ENCODE results near the gene KRT8. TPM values are rescaled to one million over a fixed set of nuclear protein-coding genes. Genes with fewer than 3 reads are reported as not detected.

KRT8 gene
- total RNA-seq, 2 donors from 2014 or later = 1,663 to 1,920 TPM

GRCh38 chr12:52929538-52929937 lies 24.7 kb upstream of the KRT8 start:
- Histone ChIP-seq H3K4me3 (ENCODE audit: low read length) (no peak overlapping the region), H3K9me3 (ENCODE audit: control insufficient read depth, low read length) (no peaks in the 10 kb centered on the region), H3K27me3 (ENCODE audit: control insufficient read depth, insufficient read depth, low read length, poor library complexity, severe bottlenecking) (no peaks in the 10 kb centered on the region), H3K27ac (ENCODE audit: low read depth, low read length) (no peak overlapping the region), H3K9ac (ENCODE audit: extremely low read depth, low read length, poor library complexity, severe bottlenecking) (no peak overlapping the region), H3K36me3 (ENCODE audit: control insufficient read depth, insufficient read depth, low read length) (no peaks in the 10 kb centered on the region), H3K4me1 (ENCODE audit: control insufficient read depth, insufficient read depth, low read length) (peaks cover 31% of the 10 kb centered on the region)
- peak overlapping the region; percentile 78 for H3K27ac Mint-ChIP-seq
- TF ChIP-seq CTCF (conservative IDR thresholded peaks at IDR 0.05) = no peak
- H3K4me1 Mint-ChIP-seq = peaks cover 49% of the 10 kb centered on the region
- no peaks in the 10 kb centered on the region for H3K9me3 Mint-ChIP-seq
- peak; percentile 55 for DNase-seq
- H3K4me3 Mint-ChIP-seq = no peak overlapping the region
- no peaks in the 10 kb centered on the region for H3K27me3 Mint-ChIP-seq (ENCODE audit: insufficient read depth)
- H3K36me3 Mint-ChIP-seq (ENCODE audit: low read depth) = no peaks in the 10 kb centered on the region
- WGBS, 2 experiments (ENCODE audit: insufficient coverage in 1 of 2, insufficient read length in 1 of 2) = 76% methylated on average over 1 of the region's 1 CpG; no CpG with 5 or more reads in 1 of the 2 experiments

- Histone ChIP-seq H3K9me3 (ENCODE audit: control insufficient read depth, low read length) (no peaks in the 10 kb centered on the region), H3K36me3 (ENCODE audit: control insufficient read depth, insufficient read depth, low read length) (no peaks in the 10 kb centered on the region), H3K4me1 (ENCODE audit: control insufficient read depth, insufficient read depth, low read length) (peaks cover 32% of the 10 kb centered on the region), H3K9ac (ENCODE audit: extremely low read depth, low read length, poor library complexity, severe bottlenecking) (no peak overlapping the region), H3K27ac (ENCODE audit: low read depth, low read length) (no peak overlapping the region), H3K27me3 (ENCODE audit: control insufficient read depth, insufficient read depth, low read length, poor library complexity, severe bottlenecking) (no peaks in the 10 kb centered on the region), H3K4me3 (ENCODE audit: low read length) (no peak overlapping the region)
- H3K27ac Mint-ChIP-seq = peak overlapping the region; percentile 80
- no peaks in the 10 kb centered on the region for H3K27me3 Mint-ChIP-seq (ENCODE audit: insufficient read depth)
- no peak for TF ChIP-seq CTCF (conservative IDR thresholded peaks at IDR 0.05)
- DNase-seq = no peak
- 94 to 95% methylated on average over 4 of the region's 4 CpGs for WGBS, 2 experiments (ENCODE audit: insufficient coverage in 1 of 2, insufficient read length in 1 of 2)
- H3K4me1 Mint-ChIP-seq = peaks cover 50% of the 10 kb centered on the region
- no peaks in the 10 kb centered on the region for H3K36me3 Mint-ChIP-seq (ENCODE audit: low read depth)
- H3K9me3 Mint-ChIP-seq = no peaks in the 10 kb centered on the region
- H3K4me3 Mint-ChIP-seq = no peak overlapping the region
Observed at GRCh38 chr12:52927964-52928363, 23.1 kb upstream of the KRT8 start.

DNA sequence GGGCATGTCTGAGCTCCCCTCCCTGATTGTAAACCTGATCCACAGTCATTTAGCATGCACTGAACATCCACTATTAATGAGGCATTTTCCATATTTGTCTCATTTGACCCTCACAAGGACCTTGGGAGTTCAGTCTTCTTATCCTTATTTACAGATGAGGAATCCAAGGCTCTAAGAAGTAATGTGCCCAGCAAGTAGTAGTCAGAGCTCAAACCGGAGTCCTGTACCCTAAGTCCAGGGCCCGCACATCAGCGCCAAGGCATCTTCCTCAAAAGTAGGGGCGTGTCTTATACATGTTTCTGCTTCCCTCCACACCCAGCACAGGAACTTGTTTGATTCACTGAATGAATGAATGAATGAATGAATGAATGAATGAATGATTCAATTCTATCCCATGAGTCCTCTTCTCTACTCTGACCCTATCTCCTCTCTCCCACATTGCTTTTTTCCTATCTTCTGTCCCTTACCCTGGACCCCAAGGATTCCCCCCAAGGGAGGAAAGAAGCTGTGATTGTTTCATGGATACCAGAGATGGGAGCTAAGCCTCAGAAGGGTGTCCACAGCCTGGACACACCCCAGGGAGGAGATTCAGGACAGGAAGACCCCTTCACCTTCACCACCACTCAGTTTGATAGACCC lies 21.8 kb upstream of the KRT8 start:
- no peak for TF ChIP-seq CTCF (conservative IDR thresholded peaks at IDR 0.05)
- Mint-ChIP-seq H3K27ac (peak overlapping the region; percentile 91), H3K4me1 (peaks cover 53% of the 10 kb centered on the region)

More for the DNA sequence above, 21.8 kb upstream of the KRT8 start:
- no peaks in the 10 kb centered on the region for H3K27me3 ChIP-seq (ENCODE audit: control insufficient read depth, insufficient read depth, low read length, poor library complexity, severe bottlenecking)
- DNase-seq = peak; percentile 45
- H3K9ac ChIP-seq (ENCODE audit: extremely low read depth, low read length, poor library complexity, severe bottlenecking) = peak overlapping the region; percentile 65
- Mint-ChIP-seq H3K36me3 (ENCODE audit: low read depth) (no peaks in the 10 kb centered on the region), H3K27me3 (ENCODE audit: insufficient read depth) (no peaks in the 10 kb centered on the region), H3K4me3 (peak overlapping the region; percentile 13), H3K9me3 (no peaks in the 10 kb centered on the region)
- H3K9me3 ChIP-seq (ENCODE audit: control insufficient read depth, low read length) = no peaks in the 10 kb centered on the region
- H3K27ac ChIP-seq (ENCODE audit: low read depth, low read length) = peak overlapping the region; percentile 80
- 86 to 92% methylated on average over 2 to 4 of the region's 4 CpGs for WGBS, 2 experiments (ENCODE audit: insufficient coverage in 1 of 2, insufficient read length in 1 of 2)
- peaks cover 37% of the 10 kb centered on the region for H3K4me1 ChIP-seq (ENCODE audit: control insufficient read depth, insufficient read depth, low read length)
- H3K4me3 ChIP-seq (ENCODE audit: low read length) = no peak overlapping the region
- H3K36me3 ChIP-seq (ENCODE audit: control insufficient read depth, insufficient read depth, low read length) = no peaks in the 10 kb centered on the region

Measured in endodermal cell (in vitro differentiated cells).